ENCODE data around the gene KRT72. TPM values are rescaled to one million over a fixed set of nuclear protein-coding genes. Genes with fewer than 3 reads are reported as not detected.

The KRT72 gene
- total and polyA plus RNA-seq, 2 of the 13 experiments (the other 11 are each of a cell fraction or from before 2014, with no cell fraction given) = not detected

DNA sequence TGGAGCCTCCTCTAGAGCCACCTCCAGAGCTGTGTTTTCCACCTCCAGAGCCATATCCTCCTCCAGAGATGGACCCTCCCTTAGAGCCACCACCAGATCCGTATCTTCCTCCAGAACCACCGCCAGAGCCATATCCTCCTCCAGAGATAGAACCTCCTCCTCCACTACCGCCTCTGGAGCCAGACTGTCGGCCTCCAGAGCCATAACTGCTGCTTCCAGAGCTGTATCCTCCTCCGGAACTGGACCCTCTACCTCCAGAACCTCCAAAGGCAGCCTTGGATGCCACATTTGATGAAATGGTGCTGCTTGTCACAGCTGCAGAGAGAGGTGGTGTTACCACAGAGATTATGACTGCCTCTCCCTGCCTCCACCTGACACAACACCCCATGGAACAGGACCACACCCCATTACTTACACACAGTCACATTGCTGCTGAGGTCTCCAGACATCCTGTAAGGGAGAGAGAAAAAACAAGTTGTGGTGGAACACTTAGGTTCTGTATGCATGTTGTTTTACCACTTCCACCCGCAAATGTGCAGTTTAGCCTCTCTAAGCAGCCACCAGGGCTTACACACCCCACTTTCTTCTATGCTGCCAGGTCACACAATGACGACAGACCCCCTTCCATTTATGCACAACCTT, 44.0 kb upstream of the KRT72 start (continued):
- TF ChIP-seq, protein P1, sequence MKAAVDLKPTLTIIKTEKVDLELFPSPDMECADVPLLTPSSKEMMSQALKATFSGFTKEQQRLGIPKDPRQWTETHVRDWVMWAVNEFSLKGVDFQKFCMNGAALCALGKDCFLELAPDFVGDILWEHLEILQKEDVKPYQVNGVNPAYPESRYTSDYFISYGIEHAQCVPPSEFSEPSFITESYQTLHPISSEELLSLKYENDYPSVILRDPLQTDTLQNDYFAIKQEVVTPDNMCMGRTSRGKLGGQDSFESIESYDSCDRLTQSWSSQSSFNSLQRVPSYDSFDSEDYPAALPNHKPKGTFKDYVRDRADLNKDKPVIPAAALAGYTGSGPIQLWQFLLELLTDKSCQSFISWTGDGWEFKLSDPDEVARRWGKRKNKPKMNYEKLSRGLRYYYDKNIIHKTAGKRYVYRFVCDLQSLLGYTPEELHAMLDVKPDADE (CRISPR knock-in tag; IDR thresholded peaks at IDR 0.05) = no peak
- TF ChIP-seq PCBP2 (optimal IDR thresholded peaks at IDR 0.05; ENCODE audit: low read depth, low read length, poor library complexity, severe bottlenecking) (no peak), HOXA7 (CRISPR knock-in tag; IDR thresholded peaks at IDR 0.05) (no peak), MTF1 (CRISPR knock-in tag; IDR thresholded peaks at IDR 0.05) (no peak), DNMT3B (CRISPR knock-in tag; conservative IDR thresholded peaks at IDR 0.05) (no peak), HNF4A (CRISPR knock-in tag; IDR thresholded peaks at IDR 0.05) (no peak), CREB1 (IDR thresholded peaks at IDR 0.05) (no peak), CREB1 (CRISPR knock-in tag; IDR thresholded peaks at IDR 0.05) (no peak), ZNF83 (CRISPR knock-in tag; IDR thresholded peaks at IDR 0.05; ENCODE audit: borderline replicate concordance) (no peak), ZNF468 (CRISPR knock-in tag; IDR thresholded peaks at IDR 0.05) (no peak), TBL1XR1 (IDR thresholded peaks at IDR 0.05; ENCODE audit: borderline replicate concordance, low read length, partially characterized antibody) (no peak), BRD4 (CRISPR knock-in tag; IDR thresholded peaks at IDR 0.05) (no peak), SYNCRIP (IDR thresholded peaks at IDR 0.05; ENCODE audit: insufficient read depth, low read depth, low read length) (no peak), BHLHE40 (IDR thresholded peaks at IDR 0.05; ENCODE audit: low read length) (no peak)
- TF ChIP-seq, protein P2, sequence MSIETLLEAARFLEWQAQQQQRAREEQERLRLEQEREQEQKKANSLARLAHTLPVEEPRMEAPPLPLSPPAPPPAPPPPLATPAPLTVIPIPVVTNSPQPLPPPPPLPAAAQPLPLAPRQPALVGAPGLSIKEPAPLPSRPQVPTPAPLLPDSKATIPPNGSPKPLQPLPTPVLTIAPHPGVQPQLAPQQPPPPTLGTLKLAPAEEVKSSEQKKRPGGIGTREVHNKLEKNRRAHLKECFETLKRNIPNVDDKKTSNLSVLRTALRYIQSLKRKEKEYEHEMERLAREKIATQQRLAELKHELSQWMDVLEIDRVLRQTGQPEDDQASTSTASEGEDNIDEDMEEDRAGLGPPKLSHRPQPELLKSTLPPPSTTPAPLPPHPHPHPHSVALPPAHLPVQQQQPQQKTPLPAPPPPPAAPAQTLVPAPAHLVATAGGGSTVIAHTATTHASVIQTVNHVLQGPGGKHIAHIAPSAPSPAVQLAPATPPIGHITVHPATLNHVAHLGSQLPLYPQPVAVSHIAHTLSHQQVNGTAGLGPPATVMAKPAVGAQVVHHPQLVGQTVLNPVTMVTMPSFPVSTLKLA (IDR thresholded peaks at IDR 0.05) = no peak
